Measurements from ENCODE around the gene COA6. TPM values are rescaled to one million over a fixed set of nuclear protein-coding genes. Genes with fewer than 3 reads are reported as not detected.

The COA6 gene
- total RNA-seq, result 42.4 and 57.2 TPM in 2 replicates

DNA sequence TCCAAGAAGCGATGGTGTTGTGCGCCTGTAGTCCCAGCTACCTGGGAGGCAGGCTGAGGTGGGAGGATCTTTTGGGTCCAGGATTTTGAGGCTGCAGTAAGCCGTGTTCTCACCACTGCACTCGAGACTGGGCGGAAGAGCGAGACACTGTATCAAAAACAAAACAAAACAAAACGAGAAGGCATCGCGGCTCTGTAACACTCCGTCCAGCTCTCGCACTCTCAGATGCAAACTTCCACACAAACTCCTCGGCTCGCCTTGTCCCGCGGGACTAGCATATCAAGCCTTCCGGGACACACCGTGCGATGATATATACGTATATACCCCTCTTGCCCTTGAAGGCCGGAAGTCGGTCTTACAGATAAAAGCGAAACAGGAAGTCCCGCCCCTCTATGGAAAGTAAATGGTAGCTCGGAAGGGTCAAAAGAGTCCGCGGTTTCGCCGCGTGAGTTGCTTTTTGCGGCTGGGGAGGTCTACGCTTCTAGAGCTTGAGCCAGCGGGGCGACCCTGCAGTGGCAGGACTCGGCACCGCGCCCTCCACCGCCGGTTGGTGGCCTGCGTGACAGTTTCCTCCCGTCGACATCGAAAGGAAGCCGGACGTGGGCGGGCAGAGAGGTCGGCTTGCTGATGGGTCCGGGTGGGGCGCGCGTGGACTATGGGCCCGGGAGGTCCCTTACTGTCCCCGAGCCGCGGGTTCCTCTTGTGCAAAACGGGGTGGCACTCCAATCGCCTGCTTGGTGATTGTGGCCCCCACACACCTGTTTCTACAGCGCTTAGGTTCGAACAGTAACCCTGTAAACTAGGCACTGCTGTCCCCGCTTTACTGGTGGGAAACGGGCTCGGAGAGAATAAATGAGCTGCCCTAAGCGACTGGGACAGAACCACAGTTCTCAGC, at the start of gene COA6:
Gene COA6, plus strand, starts transcription at position 393 of the 895 bp plus-strand sequence. Its CDS starts 11 bp downstream, at position 404.

Other genes with a start within 250 kb of the COA6 start
- gene TARBP1, start 105.7 kb downstream of the COA6 start, total RNA-seq, result 14.4 and 25.5 TPM in 2 replicates
- 55.4 and 62.2 TPM in 2 replicates for gene IRF2BP2, start 236.7 kb downstream of the COA6 start, total RNA-seq

Data from myometrial cell (primary cell).